NCI-H2081 treated with DMSO at 0.1 percent for 48 hours (cell line): ENCODE data around the gene FLRT2.

Source experiments
- DNase-seq: peaks from one replicate; lab custom pipeline; 2025; lab: John Stamatoyannopoulos, UW

FLRT2 gene

DNA sequence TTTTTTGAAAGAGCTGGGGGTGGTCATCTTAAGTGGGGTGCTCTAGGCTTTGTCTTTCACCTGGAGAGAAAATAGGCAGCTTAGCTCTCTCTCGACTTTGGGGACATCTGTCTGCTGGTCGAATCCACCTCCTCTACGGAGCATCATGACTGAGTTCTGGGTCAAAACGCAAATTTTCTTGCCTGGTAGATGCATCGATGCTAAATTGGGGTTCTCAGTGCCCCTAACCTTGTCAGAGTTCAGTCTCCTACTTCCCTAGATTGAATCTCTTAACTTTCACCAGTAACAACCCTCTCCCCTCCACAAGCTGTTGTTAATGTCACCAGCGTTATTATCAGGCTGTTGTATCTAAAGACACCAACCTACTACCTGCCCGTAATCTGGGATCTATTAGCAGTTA, 682 bp downstream of the FLRT2 start:
- DNase-seq: no peak

- no peak for DNase-seq
Observed at GRCh38 chr14:85531141-85531586, 1.2 kb downstream of the FLRT2 start.

DNA sequence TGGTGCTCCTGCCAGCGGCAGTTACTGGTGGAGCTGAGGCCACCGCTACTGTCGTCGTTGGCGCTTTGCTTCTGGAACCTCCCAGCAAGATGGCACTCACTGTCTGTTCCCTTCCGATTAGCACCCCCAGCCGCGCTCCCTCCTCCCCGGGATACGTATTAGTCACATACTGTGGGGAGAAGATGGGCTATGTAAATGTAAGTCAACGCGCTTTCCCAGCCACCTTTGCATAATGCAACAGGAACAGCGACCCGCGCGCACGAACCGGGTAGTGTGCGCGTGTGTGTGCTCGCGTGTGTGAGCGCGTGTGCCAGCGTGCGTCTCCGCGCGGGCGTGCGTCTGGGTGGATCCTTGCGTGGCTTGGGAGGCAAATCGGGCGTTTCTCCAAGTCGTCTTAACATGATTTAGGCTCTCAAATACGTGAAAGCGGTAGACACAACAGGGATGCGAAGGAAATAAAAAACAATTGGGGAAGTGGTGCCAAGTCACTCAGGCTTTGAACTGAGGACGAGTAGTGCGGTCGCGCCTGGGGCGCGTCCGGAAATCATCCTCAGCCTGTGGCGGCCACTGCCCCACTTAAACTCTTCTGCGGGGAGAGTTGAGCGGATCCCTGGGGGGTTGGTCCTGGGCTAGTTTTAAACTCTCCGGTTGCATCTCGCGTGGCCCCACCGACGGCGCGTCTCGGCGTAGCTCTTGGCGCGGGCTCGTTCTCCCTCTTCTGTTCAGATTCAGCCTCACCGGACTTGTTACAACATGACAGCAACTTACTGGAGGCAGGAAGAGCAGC, 1.8 kb downstream of the FLRT2 start:
- DNase-seq: no peak

- no peak for DNase-seq
Observed at GRCh38 chr14:85532374-85533022, 2.6 kb downstream of the FLRT2 start.

DNA sequence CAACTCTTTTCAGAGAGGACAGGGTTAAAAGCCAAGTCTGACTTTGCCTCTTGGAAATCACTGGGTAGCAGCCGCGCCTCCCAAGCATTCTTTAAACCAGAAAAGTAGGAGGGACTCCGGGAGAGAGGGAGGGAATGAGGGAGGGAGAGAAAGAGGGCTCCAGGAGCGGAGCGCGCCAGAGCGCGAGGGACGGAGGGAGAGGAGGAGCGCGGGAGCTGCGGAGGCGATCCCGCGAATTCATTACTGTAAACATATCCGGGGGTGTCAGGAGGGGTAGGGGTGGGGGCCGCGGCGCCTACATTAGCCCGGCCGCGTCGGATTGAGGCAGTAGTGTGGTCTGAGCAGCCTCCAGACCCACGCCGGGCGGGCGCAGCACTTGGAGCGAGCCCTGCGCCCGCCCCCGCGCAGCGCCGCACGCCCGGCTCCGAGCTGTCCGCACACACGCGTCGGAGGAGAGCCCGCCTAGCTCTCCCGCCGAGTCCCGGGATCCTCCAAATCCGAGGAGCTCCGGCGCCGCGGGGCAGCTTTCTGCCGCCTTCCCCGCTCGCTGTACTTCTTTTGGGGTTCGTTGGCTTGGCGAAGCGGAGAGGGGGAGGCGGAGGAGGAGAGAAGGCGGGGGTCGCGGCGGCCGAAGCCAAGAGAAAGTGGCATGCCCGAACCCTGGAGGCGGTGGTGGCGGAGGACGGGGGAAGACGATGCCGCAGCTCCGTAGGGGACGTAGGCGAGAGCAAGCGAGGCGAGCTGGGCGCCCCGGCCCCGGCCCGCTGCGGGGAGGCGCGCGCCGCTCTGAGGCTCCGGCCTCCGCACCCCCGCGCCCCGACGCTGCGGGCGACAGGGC, 3.3 kb downstream of the FLRT2 start:
- DNase-seq: no peak

DNA sequence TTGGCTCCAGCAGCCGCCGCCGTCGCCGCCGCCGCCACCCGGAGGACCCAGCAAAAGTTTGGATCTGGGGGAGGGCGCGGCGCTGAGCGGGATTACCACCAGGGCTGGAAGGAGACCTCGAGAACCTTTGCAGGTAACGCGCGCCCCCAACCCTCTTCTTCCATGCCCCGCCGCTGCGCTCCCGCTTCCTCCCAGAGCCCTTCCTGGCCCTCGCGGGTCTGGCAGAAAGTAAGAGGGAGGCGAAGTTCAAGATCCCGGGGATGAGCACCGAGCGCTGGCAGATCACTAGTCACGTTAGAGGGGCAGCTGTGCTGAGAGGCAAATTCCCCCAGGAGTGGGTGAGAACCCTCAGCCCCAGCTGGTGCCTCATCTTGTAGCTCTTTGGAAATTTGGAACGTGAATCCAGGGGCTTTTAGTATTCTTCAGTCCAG, 3.9 kb downstream of the FLRT2 start:
- DNase-seq: no peak

GRCh38 chr14:85534458-85535293, 4.7 kb downstream of the FLRT2 start:
- DNase-seq: no peak

DNA sequence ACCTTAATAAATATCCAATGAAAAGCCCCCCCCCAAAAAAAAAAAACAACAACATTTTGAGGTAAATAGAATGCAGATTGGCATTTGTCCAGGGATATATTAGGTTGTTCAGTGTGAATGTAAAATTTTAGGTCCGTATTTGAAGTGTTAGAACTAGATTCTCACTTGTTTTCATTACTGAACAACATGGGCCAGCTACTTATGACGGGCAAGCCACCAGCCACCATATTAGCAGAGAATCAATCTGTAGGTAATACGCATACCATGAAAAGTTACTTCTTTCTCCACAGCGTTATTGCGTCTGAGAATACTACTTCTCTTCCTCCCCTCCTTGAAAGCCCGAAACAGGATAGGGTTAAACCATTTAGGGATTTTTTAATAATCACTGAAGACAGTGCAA, 5.4 kb downstream of the FLRT2 start:
- no peak for DNase-seq

- DNase-seq: no peak
Observed at GRCh38 chr14:85535991-85536832, 6.3 kb downstream of the FLRT2 start.

DNA sequence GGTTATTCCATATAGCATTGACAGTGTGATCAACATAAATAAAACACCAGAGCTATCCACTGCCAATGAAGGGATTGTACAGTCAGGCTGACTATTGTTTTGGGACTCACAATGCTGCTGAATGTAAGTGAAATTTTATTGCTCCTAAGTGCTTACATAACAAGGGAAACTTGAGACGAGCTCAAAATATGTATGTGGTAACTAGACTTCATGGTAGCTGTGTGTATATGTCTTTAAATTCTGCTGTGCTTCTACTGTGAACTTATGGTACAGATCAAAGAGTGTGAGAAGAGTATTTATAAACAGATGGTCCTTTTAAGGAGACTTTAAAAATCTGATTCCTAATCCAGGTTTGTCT, 6.9 kb downstream of the FLRT2 start:
- DNase-seq: no peak

DNA sequence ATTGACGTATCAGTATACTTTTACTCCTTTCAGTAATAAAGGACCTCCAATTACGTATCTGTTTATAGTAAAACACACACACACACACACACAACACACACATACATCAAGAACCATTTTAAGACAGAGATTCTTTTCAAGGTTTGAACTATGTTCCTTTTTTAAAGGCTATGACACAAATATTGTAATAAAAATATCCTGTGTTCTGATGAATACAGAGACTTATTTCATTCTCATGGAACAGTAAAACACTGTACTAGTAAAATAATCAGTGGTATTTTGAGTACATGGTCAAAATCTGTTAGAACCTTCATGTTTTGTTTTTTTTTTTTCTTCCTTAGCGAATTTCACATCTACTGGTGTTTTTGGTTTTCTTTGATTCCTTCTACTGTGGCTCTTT, 7.6 kb downstream of the FLRT2 start:
- DNase-seq: no peak

GRCh38 chr14:85538636-85539035, 8.7 kb downstream of the FLRT2 start:
- no peak for DNase-seq

- DNase-seq: no peak
Observed at GRCh38 chr14:85539510-85539909, 9.6 kb downstream of the FLRT2 start.

- DNase-seq: no peak
Observed at GRCh38 chr14:85542623-85543022, 12.7 kb downstream of the FLRT2 start.

DNA sequence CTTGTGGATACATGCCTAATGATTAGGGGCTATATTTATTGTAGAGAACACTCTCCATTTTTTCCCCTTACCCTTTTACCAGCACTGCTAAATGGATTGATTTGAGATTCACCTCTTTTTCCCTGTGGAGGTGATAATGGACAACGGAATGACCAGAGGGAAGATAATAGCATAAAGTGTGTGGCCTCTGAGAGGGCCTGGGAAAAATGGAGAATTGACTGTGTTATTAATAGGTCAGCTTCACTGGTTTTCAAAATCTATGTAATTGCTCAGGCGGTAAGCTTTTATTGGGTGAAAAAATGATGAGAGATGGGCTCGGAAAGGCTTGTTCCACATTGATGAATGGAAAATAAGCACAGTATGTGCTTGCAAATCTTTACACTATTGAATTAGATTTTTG, 15.8 kb downstream of the FLRT2 start:
- no peak for DNase-seq

DNA sequence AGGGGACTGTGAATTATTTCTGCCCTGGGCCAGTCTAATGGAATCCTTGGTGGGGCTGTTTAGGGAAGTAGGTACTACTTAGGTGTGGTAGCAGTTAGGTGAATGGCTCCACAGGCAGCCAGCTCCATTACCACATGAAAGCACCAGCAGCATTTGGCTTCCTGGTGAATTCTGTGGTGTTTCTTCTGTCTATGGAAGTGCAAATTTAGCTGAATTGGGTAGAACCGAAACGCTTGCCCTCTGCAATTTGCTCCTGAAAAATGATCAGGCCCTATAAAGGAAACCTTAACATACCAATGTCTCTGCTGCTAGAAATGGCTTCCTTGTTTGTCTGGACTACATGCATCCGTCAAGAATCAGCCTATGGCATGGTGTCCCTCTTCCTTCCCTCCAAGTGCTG, 16.4 kb downstream of the FLRT2 start:
- DNase-seq: no peak

DNA sequence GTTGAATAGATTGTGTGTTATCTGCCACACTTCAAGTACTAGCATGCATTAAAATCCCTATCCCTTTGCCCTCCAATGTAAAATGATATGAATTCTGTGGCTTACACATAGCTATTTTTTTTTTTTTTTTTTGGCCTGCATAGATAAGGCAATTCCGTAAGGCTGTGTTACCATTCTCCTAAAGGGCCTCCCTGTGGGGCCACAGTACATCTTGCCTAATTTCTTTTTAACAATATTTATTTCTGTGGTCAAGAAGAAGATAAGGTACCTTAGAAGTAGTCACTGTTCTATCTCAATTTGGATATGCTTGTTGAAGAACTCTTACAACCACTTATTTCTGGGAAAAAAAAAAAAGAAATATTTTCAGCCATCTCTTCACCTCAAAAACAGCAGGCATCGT, 19.8 kb downstream of the FLRT2 start:
- DNase-seq: no peak

- DNase-seq: no peak
Observed at GRCh38 chr14:85554106-85554505, 24.2 kb downstream of the FLRT2 start.

- no peak for DNase-seq
Observed at GRCh38 chr14:85556267-85556666, 26.3 kb downstream of the FLRT2 start.

GRCh38 chr14:85558505-85558904, 28.6 kb downstream of the FLRT2 start:
- no peak for DNase-seq

DNA sequence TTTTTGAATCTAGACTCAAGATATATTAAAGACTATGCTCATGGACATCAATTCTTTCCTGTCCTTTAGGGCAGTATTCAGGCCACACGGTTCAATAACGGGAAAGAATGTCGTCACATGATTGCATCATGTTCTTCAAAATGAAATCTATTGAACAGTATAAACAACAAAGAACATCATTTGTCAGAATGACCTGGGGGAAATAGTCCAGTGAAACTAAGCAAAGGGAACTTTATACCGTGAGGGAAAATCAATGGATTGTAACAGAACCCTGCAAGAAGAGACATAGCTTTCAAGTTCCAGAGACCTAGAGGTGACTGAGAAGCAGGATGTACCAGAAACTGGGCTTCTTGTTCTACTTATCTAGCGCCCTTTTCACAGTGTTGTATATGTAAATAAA, 32.7 kb downstream of the FLRT2 start:
- no peak for DNase-seq
